Caco-2 (cell line): ENCODE results near the gene RPRD2. TPM values are rescaled to one million over a fixed set of nuclear protein-coding genes. Genes with fewer than 3 reads are reported as not detected.

ENCODE experiments used
- BruUV-seq: library from RNA; stranded (reverse); fragments of 400-500 nt; replicated peaks from 2 replicates; lab custom pipeline; 2021; lab: Mats Ljungman, UMichigan
- CTCF ChIA-PET: fragments of 300-600 bp; sonication (Branson Sonifier 250); formaldehyde crosslinking; loops from one replicate; lab custom pipeline; 2022; ENCODE audit warnings: antibody characterized with exemption; lab: Charles Lee
- POLR2A ChIA-PET: fragments of 300-600 bp; sonication (Branson Sonifier 250); formaldehyde crosslinking; loops from one replicate; lab custom pipeline; 2022; ENCODE audit warnings: antibody characterized with exemption; lab: Charles Lee
- DNase-seq, 2 experiments: peaks; one replicate each; pipeline versions ENCODE4 v3.0.0 to v3.0.0-alpha.2; 2020 to 2022
- H3K27me3 ChIP-seq: replicated peaks from 2 replicates; pipeline ENCODE4 v1.6.0; 2011; ENCODE audit warnings: low read length; ENCODE audit not compliant: control insufficient read depth, insufficient read depth
- H3K36me3 ChIP-seq: 2 replicates; pipeline ENCODE4 v1.5.1; 2011; ENCODE audit warnings: low read length; ENCODE audit not compliant: control insufficient read depth, insufficient read depth
- H3K4me1 ChIP-seq: fragments of 250-450 bp; sonication (Bioruptor Pico); 2 replicates; pipeline ENCODE4 v1.5.1; 2020; ENCODE audit warnings: mild to moderate bottlenecking
- H3K4me3 ChIP-seq: 2 replicates; pipeline ENCODE4 v1.5.1; 2011; ENCODE audit warnings: low read depth, mild to moderate bottlenecking, control low read depth, low read length
- H3K9me3 ChIP-seq: fragments of 250-450 bp; sonication (Bioruptor Pico); 2 replicates; pipeline ENCODE4 v1.5.1; 2020; ENCODE audit warnings: mild to moderate bottlenecking, moderate library complexity
- H3K27ac Mint-ChIP-seq: one replicate; pipeline ENCODE4 v1.8.0; 2022; ENCODE audit warnings: mixed read lengths; ENCODE audit not compliant: unreplicated experiment
- H3K27me3 Mint-ChIP-seq: one replicate; pipeline ENCODE4 v1.8.0; 2022; ENCODE audit warnings: mixed read lengths; ENCODE audit not compliant: insufficient read depth, unreplicated experiment
- H3K36me3 Mint-ChIP-seq: one replicate; pipeline ENCODE4 v1.8.0; 2022; ENCODE audit warnings: mild to moderate bottlenecking, mixed read lengths; ENCODE audit not compliant: insufficient read depth, unreplicated experiment
- H3K4me1 Mint-ChIP-seq: one replicate; pipeline ENCODE4 v1.8.0; 2022; ENCODE audit warnings: low read depth, mixed read lengths; ENCODE audit not compliant: unreplicated experiment
- H3K4me3 Mint-ChIP-seq: one replicate; pipeline ENCODE4 v1.8.0; 2022; ENCODE audit warnings: mild to moderate bottlenecking, moderate library complexity, mixed read lengths; ENCODE audit not compliant: unreplicated experiment
- H3K9me3 Mint-ChIP-seq: one replicate; pipeline ENCODE4 v1.8.0; 2022; ENCODE audit warnings: mixed read lengths; ENCODE audit not compliant: unreplicated experiment
- CTCF ChIP-seq, 2 experiments: fragments of 200-600 bp in 1 of 2; IDR thresholded peaks; 1 replicate in 1 of 2; 2 replicates in 1 of 2; pipeline versions ENCODE4 v1.5.1 to v1.8.0; 2011 to 2022; ENCODE audit warnings: antibody characterized with exemption in 1 of 2, control low read depth in 1 of 2, inconsistent platforms in 1 of 2, low read depth in 1 of 2, low read length in 1 of 2, mild to moderate bottlenecking in 1 of 2, moderate library complexity in 1 of 2; ENCODE audit not compliant: insufficient read depth in 1 of 2, severe bottlenecking in 1 of 2, unreplicated experiment in 1 of 2
- intact Hi-C: fragments of 100-400 bp; cut with micrococcal nuclease; formaldehyde crosslinking; loops from one replicate; pipeline ENCODE4 v1.10.0; 2022; ENCODE audit not compliant: unreplicated experiment
- total RNA-seq: library from RNA; stranded (reverse); gene quantifications from 2 replicates; pipeline ENCODE4 v1.2.3, GENCODE V29; 2022

Gene RPRD2
- total RNA-seq, 1 experiment from 2014 or later = 24.3 TPM

- DNase-seq = no peak
- Histone ChIP-seq H3K4me1 (peaks cover 14% of the 10 kb centered on the region), H3K27me3 (no peaks in the 10 kb centered on the region), H3K4me3 (no peak overlapping the region), H3K36me3 (no peaks in the 10 kb centered on the region), H3K9me3 (no peaks in the 10 kb centered on the region)
- intact Hi-C loops = no loop called here
- CTCF ChIA-PET = no interaction called here
- no peak for TF ChIP-seq CTCF (IDR thresholded peaks at IDR 0.05; ENCODE audit: insufficient read depth in 1 of 2, low read depth in 1 of 2, low read length in 1 of 2, severe bottlenecking in 1 of 2, unreplicated experiment in 1 of 2)
- H3K4me1 Mint-ChIP-seq = peaks cover 9% of the 10 kb centered on the region
- H3K36me3 Mint-ChIP-seq = peaks cover 26% of the 10 kb centered on the region
- no peak overlapping the region for H3K4me3 Mint-ChIP-seq
- no peaks in the 10 kb centered on the region for H3K9me3 Mint-ChIP-seq
- no peak overlapping the region for H3K27ac Mint-ChIP-seq
- no peaks in the 10 kb centered on the region for H3K27me3 Mint-ChIP-seq
- POLR2A ChIA-PET = no interaction called here
- no TSS peak for BruUV-seq
These were observed 115.4 kb downstream of the RPRD2 start for GRCh38 chr1:150479370-150479769.

- CTCF ChIA-PET = no interaction called here
- POLR2A ChIA-PET = interaction anchor here (0.6 kb wide), 1 partner anchor 22 kb away, joined by 4 read pairs; no protein-coding TSS in a partner anchor
These were observed 116.0 kb downstream of the RPRD2 start for GRCh38 chr1:150479927-150480352.

GRCh38 chr1:150484431-150484830, 120.5 kb downstream of the RPRD2 start:
- CTCF ChIA-PET = interaction anchor here (0.7 kb wide), 2 partner anchors 15 to 48 kb away, joined by 3 to 5 read pairs; no protein-coding TSS in a partner anchor
- H3K4me3 ChIP-seq = no peak overlapping the region
- no peaks in the 10 kb centered on the region for H3K9me3 Mint-ChIP-seq
- H3K4me3 Mint-ChIP-seq = no peak overlapping the region
- H3K27ac Mint-ChIP-seq = no peak overlapping the region
- H3K36me3 ChIP-seq = no peaks in the 10 kb centered on the region
- no peaks in the 10 kb centered on the region for H3K27me3 ChIP-seq
- H3K4me1 Mint-ChIP-seq = peaks cover 15% of the 10 kb centered on the region
- TF ChIP-seq CTCF (IDR thresholded peaks at IDR 0.05; ENCODE audit: insufficient read depth in 1 of 2, low read depth in 1 of 2, low read length in 1 of 2, severe bottlenecking in 1 of 2, unreplicated experiment in 1 of 2) = no peak
- intact Hi-C loops = no loop called here
- no peaks in the 10 kb centered on the region for H3K27me3 Mint-ChIP-seq
- POLR2A ChIA-PET = no interaction called here
- H3K9me3 ChIP-seq = no peaks in the 10 kb centered on the region
- DNase-seq = no peak
- H3K36me3 Mint-ChIP-seq = peaks cover 16% of the 10 kb centered on the region
- BruUV-seq = no TSS peak
- H3K4me1 ChIP-seq = peaks cover 4% of the 10 kb centered on the region; the same call in 1 of the 2 replicates

More at GRCh38 chr1:150479927-150480352, 116.0 kb downstream of the RPRD2 start:
- no peaks in the 10 kb centered on the region for H3K9me3 ChIP-seq
- Mint-ChIP-seq H3K4me1 (peaks cover 12% of the 10 kb centered on the region), H3K27me3 (no peaks in the 10 kb centered on the region), H3K27ac (no peak overlapping the region), H3K9me3 (no peaks in the 10 kb centered on the region), H3K4me3 (peak overlapping the region; percentile 37), H3K36me3 (peaks cover 22% of the 10 kb centered on the region)
- no peak overlapping the region for H3K4me3 ChIP-seq
- no peaks in the 10 kb centered on the region for H3K27me3 ChIP-seq
- no peak for TF ChIP-seq CTCF (IDR thresholded peaks at IDR 0.05; ENCODE audit: insufficient read depth in 1 of 2, low read depth in 1 of 2, low read length in 1 of 2, severe bottlenecking in 1 of 2, unreplicated experiment in 1 of 2)
- no peaks in the 10 kb centered on the region for H3K36me3 ChIP-seq
- BruUV-seq = no TSS peak
- H3K4me1 ChIP-seq = peaks cover 14% of the 10 kb centered on the region
- intact Hi-C loops = no loop called here
- peak in 1 of 2 experiments; percentile 39 for DNase-seq
